HepG2 (cell line): ENCODE results near the gene CD164L2. TPM values are rescaled to one million over a fixed set of nuclear protein-coding genes. Genes with fewer than 3 reads are reported as not detected.

ENCODE experiments used
- ATAC-seq: fragments of 200-7000 bp; cut with Tn5 transposase; 3 replicates; pipeline ENCODE4 v1.9.1; 2020; ENCODE audit warnings: mild to moderate bottlenecking, moderate library complexity
- BruUV-seq: library from RNA; stranded (reverse); fragments of 400-500 nt; replicated peaks from 2 replicates; lab custom pipeline; 2021; lab: Mats Ljungman, UMichigan
- CTCF ChIA-PET: fragments of 300-600 bp; formaldehyde crosslinking; extraction: SDS; loops from one replicate; lab custom pipeline; 2021; ENCODE audit warnings: low total read pairs, inconsistent platforms, low intra/inter-chr PET ratio; lab: Yijun Ruan, JAX
- POLR2A ChIA-PET: fragments of 350-600 bp; sonication (Branson Sonifier 250); formaldehyde crosslinking; loops from one replicate; lab custom pipeline; 2020; ENCODE audit warnings: antibody characterized with exemption, inconsistent platforms; lab: Yijun Ruan, JAX
- DNase-seq: peaks from one replicate; pipeline ENCODE4 v3.0.0-alpha.2; 2015; ENCODE audit warnings: low spot score
- FAIRE-seq: peaks from 3 replicates; lab custom pipeline; 2011; peaks lifted over from hg19 to GRCh38; lab: Jason Lieb, UNC
- H2AFZ ChIP-seq: one replicate; pipeline ENCODE4 v1.6.1; 2011; ENCODE audit warnings: low read length, inconsistent platforms
- H3K27ac ChIP-seq: fragments of 300-600 bp; 3 replicates; pipeline ENCODE4 v1.8.0; 2011; ENCODE audit warnings: mixed run types, mild to moderate bottlenecking, mixed read lengths, low read length, inconsistent platforms; ENCODE audit not compliant: insufficient read depth; ENCODE audit errors: extremely low read length
- H3K27me3 ChIP-seq, 2 experiments: fragments of 200-600 bp in 1 of 2; 2 replicates in 1 of 2; 3 replicates in 1 of 2; pipeline versions ENCODE4 v1.6.0 to v1.8.0; 2011; ENCODE audit warnings: low read length in 2 of 2, mild to moderate bottlenecking in 2 of 2, moderate library complexity in 2 of 2, inconsistent platforms in 1 of 2; ENCODE audit not compliant: insufficient read depth in 2 of 2, control insufficient read depth in 1 of 2
- H3K36me3 ChIP-seq, 2 experiments: fragments of 200-600 bp in 1 of 2; replicated peaks in 1 of 2; 2 replicates in 1 of 2; 3 replicates in 1 of 2; pipeline versions ENCODE4 v1.5.1 to v1.8.0; 2011; ENCODE audit warnings: low read length in 2 of 2, inconsistent platforms in 1 of 2; ENCODE audit not compliant: insufficient read depth in 2 of 2, control insufficient read depth in 1 of 2
- H3K4me1 ChIP-seq: 2 replicates; pipeline ENCODE4 v1.5.1; 2012; ENCODE audit warnings: low read length, inconsistent platforms; ENCODE audit not compliant: insufficient read depth
- H3K4me2 ChIP-seq: 2 replicates; pipeline ENCODE4 v1.6.0; 2011; ENCODE audit warnings: low read depth, low read length, inconsistent platforms
- H3K4me3 ChIP-seq, 3 experiments: fragments of 200-600 bp in 1 of 3; sonication (generic), shearing (Covaris generic) in 1 of 3; replicated peaks in 1 of 3; 2 replicates each; pipeline ENCODE4 v1.5.1; 2011 to 2016; ENCODE audit warnings: low read length in 3 of 3, inconsistent platforms in 2 of 3, low read depth in 2 of 3, mild to moderate bottlenecking in 2 of 3, control low read depth in 1 of 3, mixed read lengths in 1 of 3; ENCODE audit not compliant: insufficient read depth in 1 of 3
- H3K79me2 ChIP-seq: one replicate; pipeline ENCODE4 v1.6.1; 2011; ENCODE audit warnings: low read length, inconsistent platforms; ENCODE audit not compliant: insufficient read depth
- H3K9ac ChIP-seq: 2 replicates; pipeline ENCODE4 v1.6.0; 2011; ENCODE audit warnings: mild to moderate bottlenecking, low read depth, low read length, inconsistent platforms; ENCODE audit not compliant: insufficient read depth
- H3K9me3 ChIP-seq: 2 replicates; pipeline ENCODE4 v1.5.1; 2012; ENCODE audit warnings: mild to moderate bottlenecking, low read length
- H4K20me1 ChIP-seq: 2 replicates; pipeline ENCODE4 v1.6.0; 2011; ENCODE audit warnings: inconsistent platforms, mild to moderate bottlenecking, low read length, moderate library complexity; ENCODE audit not compliant: insufficient read depth
- ARID2 ChIP-seq: sonication (generic); formaldehyde crosslinking; IDR thresholded peaks from 2 replicates; pipeline ENCODE4 v1.8.1; 2022; ENCODE audit warnings: mild to moderate bottlenecking, missing genetic modification reagents, borderline replicate concordance
- CREB1 ChIP-seq, 2 experiments: fragments of 450-650 bp in 1 of 2; IDR thresholded peaks; 2 replicates each; pipeline ENCODE4 v1.6.1; 2016 to 2017; ENCODE audit warnings: control low read depth in 1 of 2, mild to moderate bottlenecking in 1 of 2, missing compliant biosample characterization in 1 of 2, missing genetic modification characterization in 1 of 2
- ELF3 ChIP-seq: IDR thresholded peaks from 2 replicates; pipeline ENCODE4 v1.6.1; 2016; ENCODE audit warnings: missing genetic modification reagents, missing compliant biosample characterization
- HMGXB4 ChIP-seq, 2 experiments: sonication (generic) in 1 of 2; formaldehyde crosslinking in 1 of 2; IDR thresholded peaks; 2 replicates each; pipeline versions ENCODE4 v1.4.0 to v1.6.1; 2018 to 2020; ENCODE audit warnings: missing genetic modification reagents in 2 of 2, borderline replicate concordance in 1 of 2, low read depth in 1 of 2, mild to moderate bottlenecking in 1 of 2, missing biosample characterization in 1 of 2
- HOXA5 ChIP-seq: sonication (generic); formaldehyde crosslinking; IDR thresholded peaks from 2 replicates; pipeline ENCODE4 v1.4.0; 2020; ENCODE audit warnings: missing genetic modification reagents
- TBX2 ChIP-seq: sonication (generic); formaldehyde crosslinking; IDR thresholded peaks from 2 replicates; pipeline ENCODE4 v1.5.0; 2020; ENCODE audit warnings: missing genetic modification reagents, mild to moderate bottlenecking, borderline replicate concordance
- ZNF598 ChIP-seq: sonication (generic); formaldehyde crosslinking; IDR thresholded peaks from 2 replicates; pipeline ENCODE4 v1.5.1; 2020; ENCODE audit warnings: mild to moderate bottlenecking, missing genetic modification reagents, borderline replicate concordance
- in situ Hi-C: cut with HindIII; loops from 2 replicates; pipeline ENCODE4 v1.10.0; 2017; ENCODE audit warnings: low pct_unique_long_range_greater_than_20kb; ENCODE audit not compliant: extremely low pct_ligation_motif_present
- intact Hi-C: fragments of 100-400 bp; cut with micrococcal nuclease; formaldehyde crosslinking; loops from one replicate; pipeline ENCODE4 v1.10.0; 2022; ENCODE audit not compliant: unreplicated experiment
- polyA plus RNA-seq, 8 experiments: library from polyadenylated mRNA; depleted of rRNA in 3 of 8; stranded (reverse) in 7 of 8; unstranded in 1 of 8; fragments of >200 nt; fragmentation: Illumina TruSeq in 4 of 8; extraction: Trizol in 4 of 8; gene quantifications; 2 replicates each; pipeline versions ENCODE4 v1.2.1 to v1.2.3, GENCODE V29; 2011 to 2016; ENCODE audit warnings: low read depth in 4 of 8, missing spikeins in 1 of 8, mixed read lengths in 1 of 8; ENCODE audit not compliant: insufficient read depth in 1 of 8
- total RNA-seq, 5 experiments: library from RNA; depleted of rRNA; stranded (reverse); fragments of >200 nt; fragmentation: Illumina TruSeq; extraction: Trizol; gene quantifications; 2 replicates each; pipeline ENCODE4 v1.2.3, GENCODE V29; 2016; ENCODE audit warnings: low read depth in 1 of 5
- TF ChIP-seq, protein P1 (sequence below): sonication (generic); formaldehyde crosslinking; conservative IDR thresholded peaks from 2 replicates; pipeline ENCODE4 v1.8.1; 2023; ENCODE audit warnings: missing genetic modification reagents

The CD164L2 gene
- total and polyA plus RNA-seq, 2 of the 13 experiments (the other 11 are each of a cell fraction or from before 2014, with no cell fraction given), result not detected

- TF ChIP-seq, protein P1, sequence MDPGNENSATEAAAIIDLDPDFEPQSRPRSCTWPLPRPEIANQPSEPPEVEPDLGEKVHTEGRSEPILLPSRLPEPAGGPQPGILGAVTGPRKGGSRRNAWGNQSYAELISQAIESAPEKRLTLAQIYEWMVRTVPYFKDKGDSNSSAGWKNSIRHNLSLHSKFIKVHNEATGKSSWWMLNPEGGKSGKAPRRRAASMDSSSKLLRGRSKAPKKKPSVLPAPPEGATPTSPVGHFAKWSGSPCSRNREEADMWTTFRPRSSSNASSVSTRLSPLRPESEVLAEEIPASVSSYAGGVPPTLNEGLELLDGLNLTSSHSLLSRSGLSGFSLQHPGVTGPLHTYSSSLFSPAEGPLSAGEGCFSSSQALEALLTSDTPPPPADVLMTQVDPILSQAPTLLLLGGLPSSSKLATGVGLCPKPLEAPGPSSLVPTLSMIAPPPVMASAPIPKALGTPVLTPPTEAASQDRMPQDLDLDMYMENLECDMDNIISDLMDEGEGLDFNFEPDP, result 0 out of 2 replicates have a peak, but pooled peaks have one; percentile 17
- TF ChIP-seq TBX2 (CRISPR knock-in tag), result no peak
Observed at GRCh38 chr1:27405074-27405473, 21.9 kb upstream of the CD164L2 start (continued).

GRCh38 chr1:27403931-27404330 is 20.8 kb upstream of the CD164L2 start:
- ChIA-PET POLR2A (no interaction called here), CTCF (no interaction called here)
- Histone ChIP-seq H3K4me2 (no peak overlapping the region), H3K9me3 (no peaks in the 10 kb centered on the region), H3K79me2 (no peaks in the 10 kb centered on the region), H3K4me1 (no peaks in the 10 kb centered on the region), H2AFZ (no peak overlapping the region), H3K27ac (no peak overlapping the region), H3K4me3 (no peak overlapping the region), H4K20me1 (no peaks in the 10 kb centered on the region), H3K36me3 (peaks cover 7 to 19% of the 10 kb centered on the region in 2 experiments; a peak in 3 of 5 replicates), H3K27me3 (no peaks in the 10 kb centered on the region), H3K9ac (no peak overlapping the region)
- in situ Hi-C loops, result no loop called here
- no TSS peak for BruUV-seq
- intact Hi-C loops, result no loop called here
- no peak for FAIRE-seq
- TF ChIP-seq ZNF598 (CRISPR knock-in tag), result no peak
- TF ChIP-seq HOXA5 (CRISPR knock-in tag), result no peak
- TF ChIP-seq ARID2, result no peak
- no peak for TF ChIP-seq ELF3 (CRISPR knock-in tag)
- TF ChIP-seq HMGXB4 (CRISPR knock-in tag; IDR thresholded peaks at IDR 0.05; ENCODE audit: borderline replicate concordance in 1 of 2, low read depth in 1 of 2), result no peak
- TF ChIP-seq CREB1 (IDR thresholded peaks at IDR 0.05), result no peak
- TF ChIP-seq CREB1 (CRISPR knock-in tag; IDR thresholded peaks at IDR 0.05), result no peak
- ATAC-seq, result no peak
- no peak for DNase-seq
